GM21825 (cell line): Measurements from ENCODE around the gene REPIN1.

Experiments
- ATAC-seq: cut with Tn5 transposase; IDR thresholded peaks from one replicate; pipeline ENCODE4 v1.9.1; 2021; ENCODE audit warnings: mild to moderate bottlenecking, moderate library complexity; ENCODE audit not compliant: unreplicated experiment

Gene REPIN1

DNA sequence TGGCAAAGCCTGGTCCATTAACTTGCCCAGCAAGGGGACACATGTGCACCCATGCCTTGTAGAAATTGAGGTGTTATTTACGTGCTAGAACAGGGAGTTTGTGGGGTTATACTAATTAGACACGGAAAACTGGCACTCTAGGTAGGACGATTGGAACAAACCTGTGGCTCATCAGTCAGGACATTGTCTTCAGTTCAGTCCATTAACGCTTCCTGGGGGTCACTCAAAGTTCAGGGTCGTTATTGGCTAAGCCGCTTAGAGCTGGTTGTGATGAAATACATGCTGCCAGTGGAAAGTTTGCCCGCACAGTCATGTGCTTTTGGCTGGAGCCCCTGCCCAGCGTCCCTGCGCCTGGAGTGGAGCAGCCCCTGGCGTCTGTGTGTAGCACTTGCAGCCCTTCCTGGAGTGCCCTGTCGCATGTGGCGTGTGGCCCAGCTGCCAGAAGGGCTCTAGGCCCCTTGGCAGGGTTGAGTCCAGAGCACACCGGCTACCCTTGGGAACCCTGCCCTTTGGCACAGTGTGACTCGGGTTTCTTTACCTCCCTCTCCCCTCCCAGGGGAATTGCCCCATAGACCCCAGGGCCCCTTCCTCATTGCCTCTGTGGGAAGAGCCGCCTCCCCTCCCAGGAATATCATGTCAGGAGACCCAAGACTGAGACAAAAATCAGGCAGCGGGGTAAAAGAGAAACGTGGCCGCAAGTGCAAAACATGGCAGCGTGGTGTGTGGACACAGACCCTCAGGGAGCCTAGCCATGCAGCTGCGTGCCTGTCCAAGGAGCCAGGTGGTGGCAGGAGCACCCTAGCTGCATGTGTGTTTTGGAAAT, 20.3 kb downstream of the REPIN1 start:
- ATAC-seq: no peak

DNA sequence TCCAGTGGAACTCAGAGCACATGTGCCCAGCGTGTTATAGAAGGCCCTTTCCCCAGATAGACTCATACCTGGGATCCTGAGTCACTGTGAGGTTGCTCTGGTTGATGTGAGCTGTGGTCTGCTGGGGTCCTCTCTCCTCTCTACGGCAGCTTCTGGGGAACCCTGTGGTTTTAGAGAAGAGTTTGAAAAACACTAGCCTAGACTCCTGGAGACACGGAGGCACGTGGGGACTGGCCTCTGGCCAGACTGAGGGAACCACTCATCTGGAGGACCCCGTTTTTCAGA, 20.9 kb downstream of the REPIN1 start:
- ATAC-seq: no peak

DNA sequence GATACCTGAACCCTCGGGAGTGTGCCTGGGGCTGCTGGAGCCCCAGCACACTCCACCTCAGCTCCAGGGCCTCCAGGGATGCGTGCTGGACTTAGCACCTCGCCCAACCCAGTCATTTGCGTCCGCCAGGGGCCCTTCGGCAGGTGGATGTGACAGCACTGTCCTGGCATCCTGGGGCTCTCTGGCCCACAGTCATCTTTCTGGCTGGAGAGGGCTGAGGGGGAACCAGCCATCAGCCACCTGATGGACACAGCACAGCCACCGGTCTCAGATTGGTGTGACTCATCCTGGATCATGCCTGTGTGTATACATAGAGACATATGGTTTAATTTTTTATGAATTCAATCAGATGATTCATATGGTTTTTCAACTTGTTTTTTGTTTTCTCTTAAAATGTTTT, 21.6 kb downstream of the REPIN1 start:
- ATAC-seq: no peak

DNA sequence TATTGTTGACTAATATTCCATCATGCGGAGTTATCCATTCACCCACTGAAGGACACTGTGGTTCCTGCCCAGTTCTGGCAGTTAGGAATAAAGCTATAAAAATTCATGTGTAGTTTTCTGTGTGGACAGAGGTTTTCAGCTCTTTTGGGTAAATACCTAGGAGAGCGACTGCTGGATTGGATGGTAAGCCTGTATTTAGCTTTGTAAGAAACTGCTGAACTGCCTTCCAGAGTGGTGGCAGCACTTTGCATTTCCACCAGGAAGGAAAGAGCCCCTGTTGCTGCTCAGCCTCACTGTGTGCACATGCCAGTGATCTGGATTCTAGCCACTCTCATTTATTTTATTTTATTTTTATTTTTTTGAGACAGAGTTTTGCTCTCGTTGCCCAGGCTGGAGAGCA, 24.7 kb downstream of the REPIN1 start:
- no peak for ATAC-seq

DNA sequence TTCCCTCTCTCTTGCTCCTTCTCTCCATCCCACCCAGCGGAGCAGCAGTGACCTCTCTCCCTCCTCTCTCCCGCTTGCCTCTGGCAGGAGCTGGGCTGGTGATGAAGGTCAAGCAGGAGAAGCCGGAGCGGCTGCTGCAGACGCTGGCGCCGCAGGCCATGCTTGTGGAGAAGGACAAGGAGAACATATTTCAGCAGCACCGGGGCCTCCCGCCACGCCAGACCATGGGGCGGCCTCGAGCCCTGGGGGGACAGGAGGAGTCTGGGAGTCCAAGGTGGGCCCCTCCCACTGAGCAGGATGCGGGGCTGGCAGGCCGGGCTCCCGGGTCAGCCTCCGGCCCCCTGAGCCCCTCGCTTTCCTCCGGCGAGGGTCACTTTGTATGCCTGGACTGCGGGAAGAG, 27.8 kb downstream of the REPIN1 start:
- ATAC-seq: no peak

DNA sequence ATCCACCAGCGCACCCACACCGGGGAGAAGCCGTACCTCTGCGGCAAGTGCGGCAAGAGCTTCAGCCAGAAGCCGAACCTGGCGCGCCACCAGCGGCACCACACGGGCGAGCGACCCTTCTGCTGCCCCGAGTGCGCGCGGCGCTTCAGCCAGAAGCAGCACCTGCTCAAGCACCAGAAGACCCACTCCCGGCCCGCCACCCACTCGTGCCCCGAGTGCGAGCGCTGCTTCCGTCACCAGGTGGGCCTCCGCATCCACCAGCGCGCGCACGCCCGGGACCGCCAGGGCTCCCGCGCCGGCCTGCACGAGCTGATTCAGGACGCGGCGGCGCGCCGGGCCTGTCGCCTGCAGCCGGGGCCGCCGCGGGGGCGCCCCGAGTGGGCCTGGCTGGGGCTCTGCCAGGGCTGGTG, 28.2 kb downstream of the REPIN1 start:
- ATAC-seq: no peak

DNA sequence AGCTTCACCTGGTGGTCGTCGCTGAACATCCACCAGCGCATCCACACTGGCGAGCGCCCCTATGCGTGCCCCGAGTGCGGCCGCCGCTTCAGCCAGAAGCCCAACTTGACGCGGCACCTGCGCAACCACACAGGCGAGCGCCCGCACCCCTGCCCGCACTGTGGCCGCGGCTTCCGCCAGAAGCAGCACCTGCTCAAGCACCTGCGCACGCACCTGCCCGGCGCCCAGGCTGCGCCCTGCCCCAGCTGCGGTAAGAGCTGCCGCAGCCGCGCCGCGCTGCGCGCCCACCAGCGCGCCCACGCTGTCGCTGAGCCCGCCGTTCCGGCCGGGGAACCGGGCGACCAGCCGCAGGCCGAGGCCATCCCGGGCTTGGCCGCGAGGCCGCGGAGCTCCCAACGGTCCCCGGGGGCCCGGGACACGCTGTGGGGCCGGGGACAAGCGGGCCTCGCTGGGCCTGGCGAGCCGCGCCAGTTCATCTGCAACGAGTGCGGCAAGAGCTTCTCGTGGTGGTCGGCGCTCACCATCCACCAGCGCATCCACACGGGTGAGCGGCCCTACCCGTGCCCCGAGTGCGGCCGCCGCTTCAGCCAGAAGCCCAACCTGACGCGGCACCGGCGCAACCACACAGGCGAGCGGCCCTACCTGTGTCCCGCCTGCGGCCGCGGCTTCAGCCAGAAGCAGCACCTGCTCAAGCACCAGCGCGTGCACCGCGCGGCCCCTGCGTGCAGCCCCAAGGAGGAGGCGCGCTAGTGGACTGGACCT, 28.9 kb downstream of the REPIN1 start:
- ATAC-seq: no peak

DNA sequence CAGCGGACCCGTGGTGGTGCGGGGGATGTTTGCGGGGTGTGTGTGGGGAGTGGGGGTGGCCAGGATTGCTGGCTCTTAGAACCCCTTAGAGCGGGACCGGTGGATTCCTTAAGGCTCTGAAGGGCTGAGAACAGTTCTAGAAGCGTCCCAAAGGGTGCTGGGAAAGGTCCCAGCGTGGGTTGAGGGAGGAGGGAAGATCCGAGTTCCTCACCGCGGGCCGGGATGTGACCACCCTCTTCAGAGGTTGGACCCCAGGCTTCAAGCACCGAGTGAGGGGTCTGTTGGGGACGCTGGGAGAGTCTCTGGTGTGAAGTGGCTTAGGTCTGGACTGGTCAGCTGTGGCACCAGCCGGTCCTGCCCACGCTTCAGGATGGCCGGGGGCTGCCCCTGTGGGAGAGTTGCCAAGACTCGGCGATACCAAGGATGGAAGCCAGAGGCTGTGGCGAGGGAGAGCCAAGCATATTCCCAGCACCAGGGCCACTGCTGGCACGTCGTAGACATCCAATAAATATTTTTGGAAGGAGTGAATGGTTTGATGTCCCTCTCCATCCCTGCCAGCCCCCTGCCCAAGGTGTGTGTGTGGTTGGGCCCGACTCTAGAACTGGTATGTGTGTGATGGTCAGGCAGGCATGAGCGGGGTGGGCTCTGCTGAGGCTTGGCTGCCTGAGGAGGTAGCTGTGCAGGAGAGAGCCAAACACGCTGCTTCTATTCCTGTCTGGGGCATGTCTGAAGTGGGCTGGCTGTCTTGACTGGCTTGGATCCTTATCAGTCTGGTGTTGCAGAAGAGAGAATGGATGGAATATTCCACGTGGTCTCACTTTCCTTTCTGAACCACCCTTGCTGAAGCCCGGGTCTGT, 29.7 kb downstream of the REPIN1 start:
- ATAC-seq: no peak

DNA sequence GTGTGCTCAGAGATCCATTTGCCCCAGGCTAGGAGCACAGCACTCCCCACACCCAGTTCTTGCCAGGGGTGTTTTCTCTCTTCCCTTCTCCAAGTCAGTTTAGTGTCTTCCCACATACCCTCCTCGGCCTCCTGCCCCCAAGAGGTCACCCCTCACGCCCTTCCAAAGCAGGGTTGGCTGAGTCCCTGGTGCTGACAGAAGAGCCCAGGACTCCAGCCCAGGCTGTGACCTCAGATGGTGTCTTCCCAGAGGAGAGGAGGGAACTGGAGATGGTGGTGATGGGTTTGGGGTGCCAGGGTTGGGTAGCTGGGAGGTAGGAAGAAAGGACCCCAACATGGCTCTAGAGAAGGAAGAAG, 30.3 kb downstream of the REPIN1 start:
- ATAC-seq: no peak

DNA sequence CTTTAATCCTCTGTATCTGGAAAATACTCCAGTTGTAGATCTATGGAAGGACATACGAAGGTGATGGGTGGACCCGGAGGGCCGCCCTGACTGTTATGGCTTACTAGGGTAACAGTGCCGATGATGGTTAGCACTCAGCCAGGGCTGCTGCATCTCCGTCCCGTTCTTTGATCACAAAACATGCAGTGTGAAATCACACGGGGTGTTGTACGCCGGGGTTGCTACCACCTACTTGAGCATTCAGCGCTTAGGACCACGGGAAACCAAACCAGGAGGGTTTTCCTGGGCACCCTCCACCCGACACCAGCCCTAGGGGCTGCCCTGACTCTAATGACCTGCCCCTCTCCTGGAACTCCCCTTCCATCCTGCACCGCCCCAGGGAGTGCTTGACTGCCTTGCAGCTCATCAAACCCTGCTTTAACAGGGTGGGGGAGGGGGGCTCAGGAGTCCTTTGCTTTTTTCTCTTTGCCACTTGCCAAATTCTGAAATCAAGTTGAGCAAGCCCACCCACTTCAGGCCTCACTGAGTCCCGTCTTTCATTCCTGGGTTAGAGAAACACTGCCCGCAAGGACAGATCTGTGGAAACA, 30.9 kb downstream of the REPIN1 start:
- no peak for ATAC-seq

DNA sequence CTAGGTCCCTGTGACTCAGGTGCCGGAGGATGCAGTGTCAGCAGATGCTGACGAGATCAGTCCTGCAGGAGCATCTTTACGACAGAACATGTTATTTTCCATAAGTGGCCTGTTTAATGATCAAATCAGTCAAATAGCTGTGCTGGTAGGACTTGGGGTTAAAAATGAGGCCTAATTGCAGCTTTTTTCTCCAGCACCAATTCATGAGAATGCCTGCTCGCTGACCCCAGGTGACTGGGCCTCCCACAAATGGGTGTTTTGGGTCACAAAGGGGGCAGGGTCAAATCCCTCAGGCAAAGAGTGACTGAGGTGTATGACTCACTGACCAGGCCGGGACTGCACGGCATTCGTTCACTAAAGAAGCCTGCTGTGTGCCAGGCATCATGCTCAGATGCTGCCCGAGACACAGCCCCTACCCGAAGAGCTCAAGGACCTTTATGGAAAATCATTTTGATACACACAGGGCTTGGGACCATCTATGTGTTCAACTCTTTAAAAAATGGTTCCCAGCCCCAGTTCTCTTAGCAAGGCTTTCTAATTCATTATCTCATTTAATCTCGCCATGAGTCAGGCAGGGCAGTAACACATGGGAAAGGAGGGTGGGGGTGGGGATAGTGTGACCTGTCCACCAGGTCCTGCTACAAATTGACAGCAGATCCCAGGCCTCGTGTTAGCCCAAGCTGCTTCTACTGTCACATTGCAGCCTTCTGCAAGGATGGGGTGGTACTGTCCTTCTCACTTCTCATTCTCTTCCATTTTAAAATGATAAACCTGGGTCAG, 31.6 kb downstream of the REPIN1 start:
- ATAC-seq: no peak

DNA sequence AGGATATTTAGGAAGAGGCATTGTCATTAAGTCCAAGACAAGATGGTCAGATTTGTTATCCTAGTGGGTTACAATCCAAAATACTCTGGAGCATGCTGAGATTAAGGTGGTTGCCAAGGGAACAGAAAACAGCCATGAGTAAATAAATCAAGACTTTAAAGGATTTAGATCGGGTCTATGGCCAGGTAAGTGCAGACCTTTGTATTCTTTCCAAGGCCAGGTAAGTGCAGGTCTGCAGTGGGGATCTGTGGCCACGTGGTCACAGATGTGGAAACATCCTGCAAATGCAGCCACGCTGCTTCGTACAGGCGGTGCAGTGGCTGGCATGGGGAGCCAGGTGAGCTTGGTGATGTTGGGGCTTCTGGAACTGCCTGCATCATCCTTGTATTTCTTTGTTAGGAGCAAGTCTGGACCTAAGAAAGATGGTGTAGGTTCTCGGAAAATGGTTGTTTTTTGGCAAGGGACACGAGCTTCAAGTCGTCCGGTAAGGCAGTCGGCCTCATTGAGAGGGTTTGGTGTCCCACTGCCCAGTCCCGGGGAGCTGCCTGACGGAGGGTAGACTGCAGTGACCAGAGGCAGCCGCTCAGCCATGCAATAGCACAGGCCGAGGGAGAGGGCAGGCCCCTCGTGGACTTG, 32.3 kb downstream of the REPIN1 start:
- ATAC-seq: no peak

DNA sequence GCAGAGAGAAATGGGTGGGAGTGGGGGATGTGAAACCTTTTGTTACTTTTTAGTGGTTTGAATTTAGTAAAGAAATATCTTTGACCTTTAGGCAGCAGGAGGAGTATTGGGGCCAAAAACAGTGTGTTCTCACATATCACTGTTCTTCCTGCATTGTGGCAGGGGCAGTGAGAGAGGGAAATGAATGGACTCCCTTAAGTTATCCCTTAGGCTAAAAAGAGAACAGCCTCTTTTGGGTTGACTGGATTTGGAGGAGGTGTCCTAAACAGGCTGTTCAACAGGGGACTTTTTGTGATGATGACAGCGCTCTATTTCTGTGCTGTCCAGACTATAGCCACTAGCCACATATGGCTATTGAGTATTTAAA, 32.8 kb downstream of the REPIN1 start:
- ATAC-seq: no peak

DNA sequence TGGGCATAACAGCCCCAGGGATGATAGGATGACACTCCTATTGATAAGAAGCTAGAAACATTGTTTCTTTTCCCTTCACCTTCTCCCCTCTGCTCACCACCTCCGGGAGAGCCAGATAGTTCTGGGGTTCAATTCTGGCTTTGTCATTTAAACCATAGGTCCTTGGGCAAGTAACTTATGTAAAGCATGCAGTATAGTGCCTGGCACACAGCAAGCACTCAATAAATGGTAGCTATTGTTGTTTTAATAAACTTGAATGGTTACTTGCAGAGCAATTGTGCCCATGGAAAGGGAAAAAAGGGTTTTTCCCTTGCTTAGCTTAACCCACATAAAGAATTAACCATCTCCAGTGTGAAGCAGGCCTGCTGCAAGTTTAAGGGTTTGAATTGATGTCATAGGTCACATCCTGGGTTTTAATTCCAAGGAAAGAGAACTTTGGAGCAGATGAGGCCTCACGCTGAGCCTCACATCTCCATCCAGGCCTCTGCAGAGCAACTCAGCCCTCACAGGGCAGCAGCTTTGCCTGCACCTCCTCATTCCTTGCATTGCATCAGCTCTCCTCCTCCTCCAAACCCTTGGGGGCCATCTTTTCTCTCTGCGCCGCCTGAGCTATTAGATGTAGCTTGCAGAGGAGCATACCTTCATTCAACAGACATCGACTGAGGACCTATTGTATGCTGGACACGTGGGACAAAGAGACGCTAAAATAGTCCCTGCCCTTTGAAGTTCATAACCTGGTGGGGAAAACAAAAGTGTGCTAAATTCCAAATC, 33.4 kb downstream of the REPIN1 start:
- no peak for ATAC-seq

DNA sequence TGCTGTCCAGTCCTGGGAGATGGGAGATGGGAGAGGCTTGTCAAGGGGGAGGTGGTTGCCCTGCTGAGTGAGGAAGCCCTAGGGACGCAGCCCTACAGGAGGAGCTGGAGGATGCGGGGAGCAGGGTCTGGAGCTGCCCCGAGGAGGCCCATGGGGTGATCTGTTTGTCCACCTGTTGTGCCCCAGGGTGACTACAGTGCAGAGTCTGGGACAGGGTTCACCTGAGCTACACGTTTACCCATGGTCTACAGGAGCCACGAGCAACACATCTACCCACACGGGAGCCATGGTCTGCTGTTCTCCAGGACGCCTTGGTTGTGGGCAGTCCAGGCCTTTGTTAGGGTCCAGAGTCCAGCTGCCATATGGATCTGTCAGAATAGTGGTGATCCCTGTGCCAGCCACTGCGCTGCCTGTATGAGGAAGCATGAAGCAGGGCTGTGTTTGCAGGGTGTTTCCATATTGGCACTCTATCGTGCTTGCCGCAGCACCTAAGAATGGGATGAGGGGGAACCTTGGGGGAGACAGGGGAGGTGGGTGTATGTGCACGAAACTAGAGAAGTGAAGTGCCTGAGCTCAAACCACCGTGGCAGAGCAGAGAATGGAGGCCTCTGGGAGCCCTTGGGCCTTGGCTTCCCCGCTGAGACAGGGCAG, 34.2 kb downstream of the REPIN1 start:
- ATAC-seq: no peak

DNA sequence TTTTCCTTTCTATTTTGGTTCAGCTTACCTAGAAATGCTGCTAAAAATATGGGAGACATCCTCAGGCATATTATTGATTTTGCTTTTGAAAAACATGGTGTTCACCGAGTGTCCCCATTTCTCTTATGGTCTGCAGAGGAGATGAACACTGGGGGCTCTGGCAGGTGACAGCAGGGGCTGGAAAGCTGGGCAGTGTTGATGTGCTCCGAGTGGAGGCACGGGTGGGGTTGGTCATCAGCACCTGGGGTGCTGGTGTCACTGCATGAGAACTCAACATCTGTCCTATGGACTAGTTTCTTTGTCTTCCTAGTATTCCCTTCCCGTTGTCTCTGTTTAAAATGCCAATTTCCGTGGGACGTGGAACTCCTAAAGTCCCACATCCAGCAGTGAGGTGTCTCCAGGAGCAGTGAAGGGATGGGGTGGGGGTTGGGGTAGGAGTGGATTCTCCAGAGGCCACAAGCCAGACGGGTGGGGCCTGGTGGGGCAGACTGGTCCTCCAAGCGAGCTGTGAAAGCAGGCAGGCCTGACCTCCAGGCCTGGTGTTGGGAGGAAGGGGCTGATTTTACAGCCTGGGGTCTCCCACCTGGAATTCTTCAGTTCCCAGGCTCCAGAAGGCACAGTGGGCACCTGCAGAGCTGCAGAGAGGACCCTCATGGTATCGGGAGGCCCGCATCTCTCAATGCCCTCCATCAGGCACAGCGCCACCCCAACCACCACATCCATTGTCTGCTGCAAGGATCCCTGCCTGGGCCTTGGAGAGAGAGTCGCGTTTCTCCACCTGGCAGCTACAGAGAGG, 35.0 kb downstream of the REPIN1 start:
- ATAC-seq: no peak

DNA sequence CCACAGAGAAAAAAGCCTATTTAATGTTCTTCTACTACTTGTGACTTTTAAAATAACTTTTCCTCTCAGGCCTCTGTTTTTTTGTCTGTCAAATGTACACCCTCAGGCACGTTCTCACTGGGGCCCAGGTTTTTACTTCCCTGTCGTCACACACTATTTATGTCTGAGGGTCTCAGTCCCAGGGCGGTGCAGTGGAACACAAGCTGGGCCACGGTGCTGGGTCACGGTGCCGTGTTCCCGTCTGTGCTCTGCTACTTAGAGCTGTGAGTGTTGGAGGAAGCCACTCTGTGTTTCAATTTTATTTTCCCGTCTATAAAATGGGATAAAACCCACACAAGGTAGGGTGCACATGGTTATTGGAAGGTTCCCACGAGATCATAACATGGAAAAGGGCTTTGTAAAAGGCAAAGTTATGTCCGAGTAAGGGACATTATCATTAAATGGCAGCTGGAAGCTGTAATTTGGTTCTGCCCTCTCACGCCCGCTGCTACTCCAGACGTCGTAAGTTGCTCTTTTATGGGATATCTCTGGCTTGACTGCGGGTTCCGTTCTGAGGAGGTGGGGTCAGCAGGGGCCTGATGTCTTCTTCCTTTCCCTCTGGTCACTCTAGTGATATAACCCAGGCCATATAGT, 35.7 kb downstream of the REPIN1 start:
- ATAC-seq: no peak
